ENCODE results near the gene WSCD2.
"Not testable (repeated sequence)": the region's sequence is repeated elsewhere in the genome, so short reads cannot be mapped to it uniquely, and the experiment has no call there.

The WSCD2 gene

GRCh38 chr12:108201808-108202207, 72.7 kb downstream of the WSCD2 start:
- no peak for DNase-seq

GRCh38 chr12:108204117-108204987, 75.3 kb downstream of the WSCD2 start:
- DNase-seq, result no peak

GRCh38 chr12:108205864-108206263, 76.8 kb downstream of the WSCD2 start:
- no peak for DNase-seq

DNA sequence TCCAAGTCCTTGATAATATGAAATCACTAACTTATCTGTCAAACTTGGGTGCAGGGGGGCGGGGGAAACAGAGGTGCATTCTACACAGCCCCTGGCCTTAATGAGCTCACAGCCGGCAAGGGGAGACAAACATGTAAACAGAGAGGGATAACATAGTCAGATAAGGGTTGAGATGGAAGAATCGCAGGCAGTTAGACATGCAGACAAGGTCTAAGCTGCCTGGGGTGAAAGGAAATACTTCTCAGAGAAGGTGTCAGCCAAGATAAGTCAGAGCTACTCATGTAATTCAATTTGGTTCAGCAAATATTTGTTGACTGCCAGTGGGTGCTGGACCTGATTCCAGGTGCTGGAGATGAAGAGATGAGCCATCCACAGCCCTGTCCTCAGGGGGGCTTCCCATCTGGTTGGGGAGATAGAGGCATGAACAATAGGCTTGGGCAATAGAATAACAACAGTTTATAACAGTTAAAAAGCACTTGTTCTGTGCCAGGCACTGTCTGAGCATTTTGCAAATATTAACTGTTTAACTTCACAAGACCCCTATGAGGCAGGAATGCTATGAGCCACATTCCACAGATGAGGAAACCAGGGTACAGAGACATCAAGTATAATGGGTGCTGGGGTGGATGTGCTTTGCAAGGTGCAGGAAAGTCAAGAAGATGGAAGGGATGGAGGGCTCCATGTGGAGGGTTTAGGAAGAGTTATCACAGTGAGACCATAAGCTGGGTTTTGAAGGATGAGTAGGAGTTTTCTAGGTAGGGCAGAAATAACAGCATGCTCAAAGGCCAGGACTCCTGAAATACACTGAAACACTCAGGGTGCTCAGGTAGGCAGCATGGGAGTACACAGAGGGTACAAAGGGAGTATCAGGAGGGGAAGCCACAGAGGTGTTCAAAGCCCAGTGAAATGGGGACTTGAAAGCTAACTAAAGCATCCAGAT, 79.0 kb downstream of the WSCD2 start:
- DNase-seq, result no peak

DNA sequence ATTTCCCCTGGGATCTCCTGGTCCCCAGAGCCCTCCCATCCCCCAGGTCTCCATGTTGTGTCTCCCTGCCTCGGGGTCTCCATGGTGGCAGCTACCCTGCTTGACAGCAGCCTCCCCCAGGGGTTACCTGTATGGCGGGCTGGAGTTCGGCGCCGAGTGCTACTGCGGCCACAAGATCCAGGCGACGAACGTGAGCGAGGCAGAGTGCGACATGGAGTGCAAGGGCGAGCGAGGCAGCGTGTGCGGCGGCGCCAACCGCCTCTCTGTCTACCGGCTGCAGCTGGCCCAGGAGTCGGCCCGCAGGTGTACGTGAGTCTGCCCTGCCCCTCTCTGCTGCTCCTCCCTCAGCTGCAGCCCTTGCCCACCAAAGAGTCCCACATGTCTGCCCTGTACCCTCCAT, 80.9 kb downstream of the WSCD2 start:
- DNase-seq, result no peak

- no peak for DNase-seq
Observed at GRCh38 chr12:108211157-108211556, 82.1 kb downstream of the WSCD2 start.

DNA sequence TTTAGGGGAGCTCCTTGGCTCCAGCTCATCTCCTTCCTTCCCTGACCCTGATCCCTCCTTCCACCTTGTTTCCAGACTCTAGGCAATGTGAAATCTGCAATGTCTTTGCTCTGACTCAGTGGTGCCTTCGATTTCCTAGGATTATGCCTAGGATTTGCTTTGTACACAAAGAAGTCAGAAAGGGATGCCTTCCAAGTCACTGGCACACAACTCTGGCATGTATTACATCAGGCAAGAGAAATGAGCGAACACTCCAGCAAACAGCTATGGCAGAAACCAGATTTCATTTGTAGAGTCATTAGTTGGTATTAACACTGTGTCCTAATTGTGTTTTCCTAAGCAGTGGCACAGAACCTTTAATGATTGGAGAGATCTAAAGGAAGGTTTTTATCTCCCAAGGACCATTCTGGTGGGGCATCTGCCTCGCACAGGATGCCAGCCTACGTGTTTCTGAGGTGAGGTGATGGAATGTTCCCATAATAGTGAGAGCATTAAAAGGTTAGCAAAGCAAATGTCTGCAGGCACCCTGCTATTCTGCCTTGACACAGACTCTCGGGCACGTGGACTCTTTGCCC, 84.9 kb downstream of the WSCD2 start:
- no peak for DNase-seq

- no peak for DNase-seq
Observed at GRCh38 chr12:108214486-108214885, 85.4 kb downstream of the WSCD2 start.

DNA sequence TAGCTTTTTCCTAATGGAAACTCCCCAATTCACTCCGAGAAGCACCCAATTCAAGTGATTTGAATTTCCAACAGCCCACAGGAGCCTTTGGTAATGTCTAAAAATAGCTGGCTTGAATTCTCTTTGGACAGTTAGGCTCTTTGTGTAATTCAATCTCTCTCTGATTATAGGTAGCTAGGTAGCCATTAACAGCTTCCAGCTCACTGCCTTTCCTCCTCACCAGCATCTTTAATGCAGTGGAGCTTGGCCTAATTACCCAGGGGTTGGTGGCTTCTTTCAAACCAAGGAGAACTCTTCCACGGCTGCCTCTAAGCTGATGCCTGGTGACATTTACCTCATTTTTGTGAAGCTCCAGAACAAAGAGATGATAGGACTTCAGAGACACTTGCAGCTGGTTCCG, 86.4 kb downstream of the WSCD2 start:
- no peak for DNase-seq

DNA sequence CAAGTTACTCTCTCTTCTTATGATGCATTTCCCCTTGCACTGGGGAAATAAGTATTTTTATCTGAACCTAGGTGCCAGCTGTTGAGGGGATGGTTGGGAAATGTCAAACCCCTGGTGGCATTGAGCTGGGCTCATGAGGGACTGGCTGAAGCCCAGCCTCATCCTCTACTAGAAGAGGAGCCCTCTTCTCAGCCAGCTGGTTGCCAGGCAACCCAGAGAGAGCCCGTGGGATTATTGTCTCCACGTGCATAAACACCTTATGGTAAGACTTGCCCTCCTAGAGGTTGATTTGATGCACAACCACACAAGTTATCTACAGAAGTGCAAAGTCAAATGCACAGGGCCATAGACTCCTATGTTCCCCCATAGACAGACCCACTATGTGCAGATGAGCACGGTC, 89.8 kb downstream of the WSCD2 start:
- peak; percentile 73 for DNase-seq

GRCh38 chr12:108225101-108225500, 96.0 kb downstream of the WSCD2 start:
- DNase-seq, result not testable (repeated sequence)

GRCh38 chr12:108226866-108227265, 97.8 kb downstream of the WSCD2 start:
- DNase-seq, result no peak

- no peak for DNase-seq
Observed at GRCh38 chr12:108228746-108229145, 99.7 kb downstream of the WSCD2 start.

DNA sequence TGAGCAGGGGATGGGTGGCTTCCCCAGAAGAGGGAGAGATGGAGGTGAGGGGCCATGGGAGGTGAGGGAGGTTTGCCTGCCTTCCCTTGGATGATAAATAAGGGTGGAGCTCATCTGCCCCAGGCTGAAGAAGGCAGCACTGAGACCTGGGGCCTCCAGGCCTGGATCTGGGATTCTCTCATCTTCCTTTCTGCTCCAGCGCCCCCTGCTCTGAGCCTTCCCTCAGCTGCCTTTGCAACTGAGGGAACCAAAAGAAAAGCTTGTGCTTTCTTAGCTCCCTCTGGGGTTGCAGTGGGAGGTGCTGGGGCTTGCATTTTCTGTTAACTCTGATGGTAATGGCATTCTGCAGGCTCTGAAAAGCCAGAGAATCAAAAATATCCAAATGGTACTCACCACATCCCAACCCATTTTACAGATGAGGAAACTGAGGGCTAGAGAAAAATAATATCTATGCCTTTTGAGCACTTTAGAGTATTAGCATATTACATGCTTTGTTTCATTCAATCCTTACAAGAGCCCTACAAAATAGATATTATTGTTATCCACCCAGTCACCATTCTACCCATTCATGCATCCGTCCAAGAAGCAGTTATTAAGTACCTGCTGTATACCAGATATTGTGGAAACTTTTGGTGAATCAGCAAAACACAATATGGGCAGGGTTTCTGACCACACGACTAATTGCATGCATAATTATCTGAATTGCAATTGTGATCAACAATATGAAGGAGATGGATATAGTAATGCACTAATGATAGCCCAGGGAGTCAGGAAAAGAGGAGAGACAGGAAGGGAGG, 102.2 kb downstream of the WSCD2 start:
- DNase-seq, result no peak

GRCh38 chr12:108231909-108232434, 102.9 kb downstream of the WSCD2 start:
- no peak for DNase-seq

DNA sequence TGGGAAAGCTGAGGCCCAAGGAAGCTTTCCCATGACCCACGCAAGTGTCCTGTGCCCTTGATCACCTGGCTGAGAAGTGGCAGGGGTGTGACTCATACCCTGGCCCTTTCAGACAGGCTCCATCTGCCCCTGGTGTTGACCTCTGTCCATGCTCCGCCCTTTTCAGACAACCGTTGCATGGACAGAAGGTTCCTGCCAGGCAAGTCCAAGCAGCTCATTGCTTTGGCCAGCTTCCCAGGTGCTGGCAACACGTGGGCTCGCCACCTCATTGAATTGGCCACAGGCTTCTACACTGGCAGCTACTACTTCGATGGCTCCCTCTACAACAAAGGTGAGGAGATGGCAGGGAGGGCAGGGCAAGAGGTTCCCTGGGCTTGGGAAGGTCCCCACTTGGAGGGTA, 103.5 kb downstream of the WSCD2 start:
- no peak for DNase-seq

GRCh38 chr12:108234158-108234557, 105.1 kb downstream of the WSCD2 start:
- no peak for DNase-seq

DNA sequence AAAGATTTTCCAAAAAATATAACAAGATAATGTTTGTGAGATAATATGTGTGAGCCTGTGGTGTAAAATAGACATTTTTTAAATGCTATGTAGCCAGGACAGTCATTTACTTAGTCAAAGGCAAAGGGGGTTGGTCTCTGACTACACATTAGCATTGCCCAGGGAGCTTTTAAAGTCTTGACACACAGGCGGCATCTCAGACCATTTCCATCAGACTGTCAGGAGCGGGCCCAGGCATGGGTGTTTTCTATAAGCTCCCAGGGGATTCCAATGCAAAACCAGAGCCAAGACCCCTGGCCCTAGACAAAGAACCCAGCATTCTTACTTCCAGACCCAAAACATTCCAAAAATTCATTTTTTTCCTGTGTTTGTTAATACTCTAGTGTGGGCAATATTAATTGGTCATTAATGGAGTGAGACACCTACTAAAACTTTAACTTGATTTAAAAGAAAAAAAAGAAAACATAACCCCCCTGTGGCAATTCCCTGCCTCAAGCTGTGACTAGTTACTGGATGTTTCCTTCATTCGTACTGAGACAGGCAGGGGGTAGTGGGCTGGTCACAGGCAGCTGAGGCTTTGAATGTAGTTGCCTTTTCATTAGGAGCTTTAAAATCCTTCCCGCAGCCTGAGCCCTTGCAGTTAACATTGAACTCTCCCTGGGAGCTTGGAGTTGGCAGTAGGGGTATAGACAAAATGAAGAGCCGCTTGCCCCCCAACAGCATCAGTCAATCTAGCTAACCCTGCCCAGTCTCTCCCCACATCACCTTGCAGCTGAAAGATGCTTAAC, 106.3 kb downstream of the WSCD2 start:
- DNase-seq, result no peak

GRCh38 chr12:108235985-108236263, 106.8 kb downstream of the WSCD2 start:
- no peak for DNase-seq

GRCh38 chr12:108236366-108236765, 107.3 kb downstream of the WSCD2 start:
- DNase-seq, result no peak

GRCh38 chr12:108237272-108237671, 108.2 kb downstream of the WSCD2 start:
- DNase-seq, result no peak

DNA sequence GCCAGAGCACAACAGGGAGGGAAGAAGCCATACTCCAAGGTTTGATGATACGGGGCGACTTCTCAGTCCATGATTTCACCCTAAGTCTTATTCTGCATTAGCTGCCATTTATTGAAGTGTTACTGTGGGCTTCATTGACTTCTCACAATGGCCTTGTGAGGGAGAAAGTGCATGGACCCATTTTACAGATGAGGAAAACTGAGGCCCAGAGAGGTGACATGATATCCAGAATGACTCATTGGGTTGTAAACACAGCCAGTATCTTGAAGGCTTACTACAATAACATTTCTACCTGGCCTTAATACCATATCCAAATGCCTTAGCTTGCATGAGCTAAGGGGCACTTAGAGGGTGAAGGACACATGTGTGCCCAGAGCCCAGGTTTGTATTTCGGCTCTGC, 109.4 kb downstream of the WSCD2 start:
- DNase-seq, result no peak
